Measurements from ENCODE around the gene LIN28B.

The LIN28B gene, protein sequence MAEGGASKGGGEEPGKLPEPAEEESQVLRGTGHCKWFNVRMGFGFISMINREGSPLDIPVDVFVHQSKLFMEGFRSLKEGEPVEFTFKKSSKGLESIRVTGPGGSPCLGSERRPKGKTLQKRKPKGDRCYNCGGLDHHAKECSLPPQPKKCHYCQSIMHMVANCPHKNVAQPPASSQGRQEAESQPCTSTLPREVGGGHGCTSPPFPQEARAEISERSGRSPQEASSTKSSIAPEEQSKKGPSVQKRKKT

DNA sequence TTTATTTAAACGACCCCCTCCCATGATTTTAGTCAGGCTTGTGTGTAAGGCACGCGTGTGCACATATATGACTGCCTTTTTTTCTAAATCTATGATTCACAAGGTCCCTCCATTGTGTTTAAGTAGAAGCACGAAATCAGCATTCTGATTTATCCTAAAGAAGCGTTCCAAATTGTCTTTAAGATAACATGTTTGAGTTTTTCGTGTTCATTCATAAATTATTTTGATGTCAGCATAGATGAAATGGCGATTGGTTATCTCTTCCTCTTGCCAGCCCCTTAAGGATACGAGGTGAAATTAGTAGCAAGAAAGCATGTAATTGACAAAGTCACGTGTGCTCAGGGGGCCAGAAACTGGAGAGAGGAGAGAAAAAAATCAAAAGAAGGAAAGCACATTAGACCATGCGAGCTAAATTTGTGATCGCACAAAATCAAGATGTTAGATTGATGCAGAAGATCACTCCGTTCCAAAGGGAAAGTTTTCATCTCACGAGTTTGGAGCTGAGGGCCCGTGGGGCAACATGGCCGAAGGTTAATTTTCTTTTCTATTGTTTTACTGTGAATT is at the start of gene LIN28B:
Gene LIN28B, plus strand, starts transcription at position 377 of the 564 bp plus-strand sequence. Its CDS starts 144 bp downstream, at position 521.
- Histone ChIP-seq H3K4me3 (IDR thresholded peaks at IDR 0.05; ENCODE audit: insufficient read depth, low read depth, low read length) (no peak within 1 kb of the TSS), H3K27ac (no peak within 1 kb of the TSS), H3K9ac (no peak within 1 kb of the TSS), H3K79me2 (ENCODE audit: insufficient read depth, low read depth) (no peaks in the 10 kb centered on the region), H2AFZ (ENCODE audit: low read depth) (no peak within 1 kb of the TSS), H4K20me1 (ENCODE audit: insufficient read depth) (no peaks in the 10 kb centered on the region), H3K27me3 (ENCODE audit: insufficient read depth, low read depth) (no peaks in the 10 kb centered on the region), H3K4me2 (no peak within 1 kb of the TSS), H3K4me1 (ENCODE audit: low read depth, poor library complexity, severe bottlenecking) (no peaks in the 10 kb centered on the region), H3K36me3 (ENCODE audit: insufficient read depth) (no peaks in the 10 kb centered on the region)
- TF ChIP-seq, protein P1, sequence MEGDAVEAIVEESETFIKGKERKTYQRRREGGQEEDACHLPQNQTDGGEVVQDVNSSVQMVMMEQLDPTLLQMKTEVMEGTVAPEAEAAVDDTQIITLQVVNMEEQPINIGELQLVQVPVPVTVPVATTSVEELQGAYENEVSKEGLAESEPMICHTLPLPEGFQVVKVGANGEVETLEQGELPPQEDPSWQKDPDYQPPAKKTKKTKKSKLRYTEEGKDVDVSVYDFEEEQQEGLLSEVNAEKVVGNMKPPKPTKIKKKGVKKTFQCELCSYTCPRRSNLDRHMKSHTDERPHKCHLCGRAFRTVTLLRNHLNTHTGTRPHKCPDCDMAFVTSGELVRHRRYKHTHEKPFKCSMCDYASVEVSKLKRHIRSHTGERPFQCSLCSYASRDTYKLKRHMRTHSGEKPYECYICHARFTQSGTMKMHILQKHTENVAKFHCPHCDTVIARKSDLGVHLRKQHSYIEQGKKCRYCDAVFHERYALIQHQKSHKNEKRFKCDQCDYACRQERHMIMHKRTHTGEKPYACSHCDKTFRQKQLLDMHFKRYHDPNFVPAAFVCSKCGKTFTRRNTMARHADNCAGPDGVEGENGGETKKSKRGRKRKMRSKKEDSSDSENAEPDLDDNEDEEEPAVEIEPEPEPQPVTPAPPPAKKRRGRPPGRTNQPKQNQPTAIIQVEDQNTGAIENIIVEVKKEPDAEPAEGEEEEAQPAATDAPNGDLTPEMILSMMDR (conservative IDR thresholded peaks at IDR 0.05; ENCODE audit: low read depth, low read length): no peak

DNA sequence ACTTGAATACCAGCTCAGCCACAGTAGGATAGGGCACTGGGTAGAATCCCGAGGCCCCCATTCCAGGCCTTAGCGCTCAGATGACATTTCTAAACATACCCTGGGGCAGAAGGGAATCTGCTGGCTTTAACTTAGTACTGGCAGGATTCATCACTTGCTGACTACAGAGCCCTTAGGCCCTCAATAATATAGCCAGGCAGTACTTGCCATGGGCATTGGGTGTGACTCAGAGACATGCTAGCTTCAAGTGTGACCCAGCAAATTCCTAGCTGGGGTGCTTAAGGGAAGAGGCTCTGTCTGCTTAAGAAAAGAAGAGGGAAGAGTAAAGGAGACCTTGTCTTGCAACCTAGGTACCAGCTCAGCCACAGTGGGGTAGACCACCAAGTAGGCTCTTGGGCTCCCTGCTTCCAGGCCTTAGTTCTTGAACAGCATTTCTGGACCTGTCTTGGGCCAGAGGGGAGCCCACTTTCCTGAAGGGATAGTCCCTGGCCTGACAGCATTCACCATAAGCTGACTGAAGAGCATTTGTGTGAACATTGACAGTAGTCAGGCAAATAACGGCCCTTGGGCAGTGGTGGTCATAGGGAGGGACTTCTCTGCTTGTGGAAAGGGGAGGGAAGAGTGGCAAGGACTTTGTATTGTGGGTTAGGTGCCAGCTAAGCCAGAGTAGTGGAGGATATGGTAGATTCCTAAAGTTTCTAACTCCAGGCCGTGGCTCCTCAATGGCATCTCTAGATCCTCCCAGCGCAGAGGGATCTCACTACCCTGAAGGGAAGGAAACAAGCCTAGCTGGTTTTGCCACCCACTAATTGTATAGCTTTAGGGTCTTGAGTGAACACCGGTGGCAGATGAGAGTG is 48.6 kb upstream of the LIN28B start:
- H3K4me3 ChIP-seq (IDR thresholded peaks at IDR 0.05; ENCODE audit: insufficient read depth, low read depth, low read length): no peak overlapping the region
- H3K27ac ChIP-seq: no peak overlapping the region
- TF ChIP-seq, protein P1 (conservative IDR thresholded peaks at IDR 0.05; ENCODE audit: low read depth, low read length): no peak
- no peaks in the 10 kb centered on the region for H3K36me3 ChIP-seq (ENCODE audit: insufficient read depth)
- H3K4me1 ChIP-seq (ENCODE audit: low read depth, poor library complexity, severe bottlenecking): no peaks in the 10 kb centered on the region
- H3K9ac ChIP-seq: no peak overlapping the region
- H2AFZ ChIP-seq (ENCODE audit: low read depth): no peak overlapping the region
- H4K20me1 ChIP-seq (ENCODE audit: insufficient read depth): no peaks in the 10 kb centered on the region
- H3K27me3 ChIP-seq (ENCODE audit: insufficient read depth, low read depth): no peaks in the 10 kb centered on the region
- H3K4me2 ChIP-seq: no peak overlapping the region
- H3K79me2 ChIP-seq (ENCODE audit: insufficient read depth, low read depth): no peaks in the 10 kb centered on the region

DNA sequence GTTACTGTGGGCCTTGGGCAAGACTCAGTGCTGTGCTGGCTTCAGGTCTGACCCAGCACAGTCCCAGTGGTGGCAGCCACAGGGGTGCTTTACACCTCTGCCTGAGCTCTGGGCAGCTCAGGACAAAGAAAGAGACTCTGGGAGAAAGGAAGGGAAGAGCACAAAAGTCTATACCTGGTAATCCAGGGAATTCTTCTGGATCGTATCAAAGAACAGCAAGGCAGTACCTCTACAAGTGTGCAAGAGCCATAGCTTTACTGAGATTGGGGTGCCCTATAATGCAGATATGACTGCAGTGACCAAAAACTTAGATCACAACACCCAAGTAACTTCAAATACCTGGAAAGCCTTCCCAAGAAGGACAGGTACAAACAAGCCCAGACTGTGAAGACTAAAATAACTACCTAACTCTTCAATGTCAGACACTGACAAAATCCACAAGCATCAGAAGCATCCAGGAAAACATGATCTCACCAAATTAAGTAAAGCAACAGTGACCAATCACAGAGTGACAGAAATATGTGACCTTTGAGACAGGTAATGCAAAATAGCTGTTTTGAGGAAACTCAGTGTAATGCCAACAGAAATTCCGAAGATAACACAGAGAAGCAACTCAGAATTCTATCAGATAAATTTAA is 47.9 kb upstream of the LIN28B start:
- H2AFZ ChIP-seq (ENCODE audit: low read depth): no peak overlapping the region
- H4K20me1 ChIP-seq (ENCODE audit: insufficient read depth): no peaks in the 10 kb centered on the region
- TF ChIP-seq, protein P1 (conservative IDR thresholded peaks at IDR 0.05; ENCODE audit: low read depth, low read length): no peak
- no peaks in the 10 kb centered on the region for H3K79me2 ChIP-seq (ENCODE audit: insufficient read depth, low read depth)
- H3K9ac ChIP-seq: no peak overlapping the region
- H3K27ac ChIP-seq: no peak overlapping the region
- H3K36me3 ChIP-seq (ENCODE audit: insufficient read depth): no peaks in the 10 kb centered on the region
- no peaks in the 10 kb centered on the region for H3K27me3 ChIP-seq (ENCODE audit: insufficient read depth, low read depth)
- H3K4me1 ChIP-seq (ENCODE audit: low read depth, poor library complexity, severe bottlenecking): no peaks in the 10 kb centered on the region
- no peak overlapping the region for H3K4me3 ChIP-seq (IDR thresholded peaks at IDR 0.05; ENCODE audit: insufficient read depth, low read depth, low read length)
- H3K4me2 ChIP-seq: no peak overlapping the region

DNA sequence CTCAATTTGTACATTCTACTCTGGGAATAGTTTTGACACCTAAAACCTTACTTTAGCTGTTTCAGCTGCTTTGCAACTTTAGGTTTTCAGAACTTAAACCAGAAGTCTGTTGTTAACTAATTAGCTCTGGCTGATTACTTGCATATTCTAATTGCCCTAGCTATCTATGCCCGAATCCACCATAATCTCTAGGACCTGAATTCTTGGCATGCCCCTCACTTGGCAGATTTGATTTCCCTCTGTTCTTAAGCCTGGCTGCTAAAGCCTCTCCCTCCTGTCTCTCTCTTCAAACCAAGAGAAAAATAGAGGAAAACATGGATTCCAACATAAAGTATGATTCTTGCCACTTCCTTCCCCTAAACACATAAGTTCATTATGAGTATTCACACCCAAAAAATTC is 35.0 kb upstream of the LIN28B start:
- Histone ChIP-seq H3K4me2 (no peak overlapping the region), H3K9ac (no peak overlapping the region), H4K20me1 (ENCODE audit: insufficient read depth) (no peaks in the 10 kb centered on the region), H3K79me2 (ENCODE audit: insufficient read depth, low read depth) (no peaks in the 10 kb centered on the region), H3K4me1 (ENCODE audit: low read depth, poor library complexity, severe bottlenecking) (no peaks in the 10 kb centered on the region), H2AFZ (ENCODE audit: low read depth) (no peak overlapping the region), H3K27me3 (ENCODE audit: insufficient read depth, low read depth) (no peaks in the 10 kb centered on the region), H3K4me3 (IDR thresholded peaks at IDR 0.05; ENCODE audit: insufficient read depth, low read depth, low read length) (no peak overlapping the region), H3K27ac (no peak overlapping the region), H3K36me3 (ENCODE audit: insufficient read depth) (no peaks in the 10 kb centered on the region)
- TF ChIP-seq, protein P1 (conservative IDR thresholded peaks at IDR 0.05; ENCODE audit: low read depth, low read length): no peak

Data from KMS-11 (cell line).